Gastroesophageal sphincter (tissue), 3 donors: ENCODE results near the gene DPH3.

Experiments used
- POLR2A ChIP-seq, 2 donors: fragments of 450-650 bp; IDR thresholded peaks; one replicate each; pipeline ENCODE4 v1.6.1; 2017; ENCODE audit warnings: antibody characterized with exemption in 2 of 2, mild to moderate bottlenecking in 2 of 2, moderate library complexity in 1 of 2
- TF ChIP-seq, protein P1 (sequence below), 4 experiments: fragments of 200-600 bp in 2 of 4; fragments of 450-650 bp in 2 of 4; sonication (generic) in 1 of 4; IDR thresholded peaks; one replicate each; pipeline ENCODE4 v1.5.1; 2017 to 2019; ENCODE audit warnings: antibody characterized with exemption in 4 of 4, mild to moderate bottlenecking in 2 of 4, moderate library complexity in 2 of 4

DNA sequence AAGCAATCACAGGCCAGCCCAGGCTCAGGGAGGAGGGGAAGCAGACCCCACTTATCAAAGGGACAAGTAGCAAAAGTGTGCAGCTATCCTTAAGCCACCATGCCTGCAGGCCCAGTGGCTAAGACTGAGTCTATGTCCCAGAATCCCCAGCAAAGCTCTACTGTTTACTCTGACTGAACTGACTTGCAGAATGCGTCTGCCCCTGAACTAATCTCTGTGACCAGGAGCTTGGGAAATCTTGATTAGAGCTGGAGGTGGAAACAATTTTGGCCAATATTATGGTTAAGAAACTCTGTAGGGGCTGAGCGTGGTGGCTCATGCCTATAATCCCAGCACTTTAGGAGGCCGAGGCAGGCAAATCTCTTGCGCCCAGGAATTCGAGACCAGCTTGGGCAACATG lies 22.6 kb downstream of the DPH3 start:
- TF ChIP-seq POLR2A (IDR thresholded peaks at IDR 0.05) = no peak
- TF ChIP-seq, protein P1, sequence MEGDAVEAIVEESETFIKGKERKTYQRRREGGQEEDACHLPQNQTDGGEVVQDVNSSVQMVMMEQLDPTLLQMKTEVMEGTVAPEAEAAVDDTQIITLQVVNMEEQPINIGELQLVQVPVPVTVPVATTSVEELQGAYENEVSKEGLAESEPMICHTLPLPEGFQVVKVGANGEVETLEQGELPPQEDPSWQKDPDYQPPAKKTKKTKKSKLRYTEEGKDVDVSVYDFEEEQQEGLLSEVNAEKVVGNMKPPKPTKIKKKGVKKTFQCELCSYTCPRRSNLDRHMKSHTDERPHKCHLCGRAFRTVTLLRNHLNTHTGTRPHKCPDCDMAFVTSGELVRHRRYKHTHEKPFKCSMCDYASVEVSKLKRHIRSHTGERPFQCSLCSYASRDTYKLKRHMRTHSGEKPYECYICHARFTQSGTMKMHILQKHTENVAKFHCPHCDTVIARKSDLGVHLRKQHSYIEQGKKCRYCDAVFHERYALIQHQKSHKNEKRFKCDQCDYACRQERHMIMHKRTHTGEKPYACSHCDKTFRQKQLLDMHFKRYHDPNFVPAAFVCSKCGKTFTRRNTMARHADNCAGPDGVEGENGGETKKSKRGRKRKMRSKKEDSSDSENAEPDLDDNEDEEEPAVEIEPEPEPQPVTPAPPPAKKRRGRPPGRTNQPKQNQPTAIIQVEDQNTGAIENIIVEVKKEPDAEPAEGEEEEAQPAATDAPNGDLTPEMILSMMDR (IDR thresholded peaks at IDR 0.05) = no peak
